ENCODE measurements around the gene PLEKHA3. TPM values are rescaled to one million over a fixed set of nuclear protein-coding genes. Genes with fewer than 3 reads are reported as not detected.

PLEKHA3 gene
- total and polyA plus RNA-seq, 10 of the 15 experiments (the other 5 are each of a cell fraction or from before 2014, with no cell fraction given): 1.4 to 21.1 (median 7.4) TPM

GRCh38 chr2:178506524-178506923 lies 26.3 kb downstream of the PLEKHA3 start:
- Histone ChIP-seq H3K27me3 (replicated peaks in 1 of 2; ENCODE audit: control insufficient read depth in 2 of 2, insufficient read depth in 2 of 2, low read length in 1 of 2) (no peaks in the 10 kb centered on the region), H3K27ac (ENCODE audit: control insufficient read depth, insufficient read depth) (no peak overlapping the region), H3K4me2 (ENCODE audit: control insufficient read depth, insufficient read depth) (no peak overlapping the region), H3K4me1 (ENCODE audit: control insufficient read depth, insufficient read depth, low read length) (no peaks in the 10 kb centered on the region), H3K79me2 (ENCODE audit: control insufficient read depth, insufficient read depth, low read length) (no peaks in the 10 kb centered on the region), H4K20me1 (ENCODE audit: control insufficient read depth, insufficient read depth) (no peaks in the 10 kb centered on the region), H2AFZ (ENCODE audit: control insufficient read depth, low read depth, low read length) (no peak overlapping the region), H3K36me3 (ENCODE audit: control insufficient read depth in 2 of 2, insufficient read depth in 2 of 2, low read length in 1 of 2) (peaks cover 0 to 2% of the 10 kb centered on the region in 2 experiments; a peak in 1 of 4 replicates), H3K4me3 (no peak overlapping the region), H3K9ac (ENCODE audit: control insufficient read depth, insufficient read depth, low read length) (no peak overlapping the region), H3K9me3 (replicated peaks; ENCODE audit: control insufficient read depth, insufficient read depth, low read length) (no peaks in the 10 kb centered on the region)
- 100% methylated on average over 2 of the region's 2 CpGs for WGBS (ENCODE audit: insufficient coverage, insufficient replicate concordance, low lambda C conversion rate, missing lambda C conversion rate)
- ChIA-PET CTCF (interaction anchor here (1.1 to 1.3 kb wide), 2 partner anchors 14 to 17 kb away, joined by 3 to 6 read pairs; no protein-coding TSS in a partner anchor), RAD21 (ENCODE audit: unreplicated experiment) (interaction anchor here (1.0 kb wide), 1 partner anchor 26 kb away, joined by 3 read pairs; no protein-coding TSS in a partner anchor), POLR2A (interaction anchor here (1.0 kb wide), 1 partner anchor 18 kb away, joined by 4 read pairs; no protein-coding TSS in a partner anchor), SMC1A (ENCODE audit: uncharacterized antibody, unreplicated experiment) (interaction anchor here (1.2 to 3.1 kb wide), 6 partner anchors 10 to 72 kb away, joined by 3 to 16 read pairs (median 6); no protein-coding TSS in a partner anchor)
- TF ChIP-seq RAD21 (IDR thresholded peaks at IDR 0.05; ENCODE audit: insufficient read depth, low read depth, low read length) (no peak), PBX3 (IDR thresholded peaks at IDR 0.05; ENCODE audit: insufficient replicate concordance, low read depth, low read length) (no peak), MYC (IDR thresholded peaks at IDR 0.05; ENCODE audit: insufficient read depth, insufficient read length, insufficient replicate concordance, low read length, severe bottlenecking) (no peak)
- no peak for FAIRE-seq
- BruUV-seq (replicated peaks): no TSS peak
- in situ Hi-C loops (cut with MboI): no loop called here
- intact Hi-C loops (cut with micrococcal nuclease; ENCODE audit: unreplicated experiment): no loop called here
- DNase-seq (ENCODE audit: low read depth, low spot score): no peak
- no peak for ATAC-seq

GRCh38 chr2:178506949-178507348 lies 26.7 kb downstream of the PLEKHA3 start:
- Histone ChIP-seq H3K9me3 (replicated peaks; ENCODE audit: control insufficient read depth, insufficient read depth, low read length) (no peaks in the 10 kb centered on the region), H3K27ac (ENCODE audit: control insufficient read depth, insufficient read depth) (no peak overlapping the region), H3K36me3 (ENCODE audit: control insufficient read depth in 2 of 2, insufficient read depth in 2 of 2, low read length in 1 of 2) (no peaks in the 10 kb centered on the region; a peak in 1 of 4 replicates), H3K4me3 (no peak overlapping the region), H3K4me2 (ENCODE audit: control insufficient read depth, insufficient read depth) (no peak overlapping the region; the same call in 1 of the 2 replicates), H2AFZ (ENCODE audit: control insufficient read depth, low read depth, low read length) (no peak overlapping the region), H3K9ac (ENCODE audit: control insufficient read depth, insufficient read depth, low read length) (no peak overlapping the region), H3K27me3 (replicated peaks in 1 of 2; ENCODE audit: control insufficient read depth in 2 of 2, insufficient read depth in 2 of 2, low read length in 1 of 2) (no peaks in the 10 kb centered on the region), H3K79me2 (ENCODE audit: control insufficient read depth, insufficient read depth, low read length) (no peaks in the 10 kb centered on the region), H4K20me1 (ENCODE audit: control insufficient read depth, insufficient read depth) (no peaks in the 10 kb centered on the region), H3K4me1 (ENCODE audit: control insufficient read depth, insufficient read depth, low read length) (no peaks in the 10 kb centered on the region)
- WGBS (ENCODE audit: insufficient coverage, insufficient replicate concordance, low lambda C conversion rate, missing lambda C conversion rate): 96% methylated on average over 1 of the region's 1 CpG
- in situ Hi-C loops (cut with MboI): no loop called here
- ChIA-PET RAD21 (ENCODE audit: unreplicated experiment) (interaction anchor here (1.0 to 1.1 kb wide), 2 partner anchors 24 to 26 kb away, joined by 3 read pairs; no protein-coding TSS in a partner anchor), POLR2A (interaction anchor here (1.0 kb wide), 1 partner anchor 17 kb away, joined by 4 read pairs; no protein-coding TSS in a partner anchor), SMC1A (ENCODE audit: uncharacterized antibody, unreplicated experiment) (interaction anchor here (1.2 to 3.1 kb wide), 7 partner anchors 10 to 53 kb away, joined by 3 to 16 read pairs (median 6); no protein-coding TSS in a partner anchor), CTCF (interaction anchor here (0.9 to 1.2 kb wide), 2 partner anchors 12 to 13 kb away, joined by 3 read pairs; no protein-coding TSS in a partner anchor)
- FAIRE-seq: no peak
- TF ChIP-seq POLR2AphosphoS2 (IDR thresholded peaks at IDR 0.05; ENCODE audit: low read depth, low read length) (no peak), SMAD5 (IDR thresholded peaks at IDR 0.05; ENCODE audit: low read depth) (no peak), PBX3 (IDR thresholded peaks at IDR 0.05; ENCODE audit: insufficient replicate concordance, low read depth, low read length) (no peak), LARP7 (IDR thresholded peaks at IDR 0.05) (no peak), NR2C2 (IDR thresholded peaks at IDR 0.05; ENCODE audit: borderline replicate concordance, control insufficient read depth, insufficient read length, low read depth) (no peak), EED (IDR thresholded peaks at IDR 0.05; ENCODE audit: low read depth) (no peak), SIX5 (IDR thresholded peaks at IDR 0.05; ENCODE audit: low read depth, low read length, severe bottlenecking) (no peak), EZH2 (IDR thresholded peaks at IDR 0.05; ENCODE audit: borderline replicate concordance, control insufficient read depth, low read depth, low read length) (no peak), BMI1 (IDR thresholded peaks at IDR 0.05; ENCODE audit: borderline replicate concordance) (no peak), SRF (IDR thresholded peaks at IDR 0.05; ENCODE audit: low read depth in 2 of 2, low read length in 2 of 2) (no peak), ATF3 (IDR thresholded peaks at IDR 0.05; ENCODE audit: borderline replicate concordance, extremely low read depth, low read depth, low read length) (no peak)
- no TSS peak for BruUV-seq (replicated peaks)
- no peak for DNase-seq (ENCODE audit: low read depth, low spot score)
- no peak for ATAC-seq
- intact Hi-C loops (cut with micrococcal nuclease; ENCODE audit: unreplicated experiment): no loop called here

Measured in GM12878 (cell line).